SH-SY5Y (cell line): ENCODE data around the gene NR2E1.

Experiments used
- GATA2 ChIP-seq: IDR thresholded peaks from 2 replicates; pipeline ENCODE4 v1.6.1; 2011; ENCODE audit warnings: mild to moderate bottlenecking, low read depth, low read length
- GATA3 ChIP-seq: IDR thresholded peaks from 2 replicates; pipeline ENCODE4 v1.6.1; 2011; ENCODE audit warnings: low read depth, mild to moderate bottlenecking, low read length, moderate library complexity

The NR2E1 gene

DNA sequence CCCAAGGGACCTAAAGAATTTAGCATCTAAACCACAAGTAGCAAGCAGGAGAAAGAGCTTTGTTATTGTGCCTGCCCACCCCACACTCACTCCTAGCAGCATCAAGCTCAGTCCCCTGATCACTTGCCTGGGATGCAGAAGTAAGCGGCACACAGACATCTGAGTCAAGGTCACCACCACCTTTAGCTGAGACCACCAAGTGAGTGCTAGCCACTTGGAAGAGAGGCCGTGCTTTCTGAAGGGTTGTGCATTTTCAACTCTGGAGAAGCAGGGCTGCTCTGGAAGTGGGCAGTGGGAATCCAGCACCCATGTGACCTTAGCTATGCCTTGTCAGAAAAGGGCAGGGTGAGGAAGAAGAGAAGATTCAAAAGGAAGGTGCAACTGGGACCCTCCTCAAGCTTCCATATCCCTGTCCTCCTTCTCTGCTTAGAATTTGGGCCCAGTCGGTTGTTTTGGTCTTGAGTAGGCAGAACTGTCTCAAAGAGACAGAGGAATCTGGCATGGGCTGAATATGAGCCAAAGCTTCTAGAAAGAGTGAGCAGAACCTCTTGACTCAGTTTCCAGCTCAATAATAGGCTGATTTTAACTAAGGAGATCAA, 6.2 kb downstream of the NR2E1 start:
- no peak for TF ChIP-seq GATA3
- TF ChIP-seq GATA2, result no peak

DNA sequence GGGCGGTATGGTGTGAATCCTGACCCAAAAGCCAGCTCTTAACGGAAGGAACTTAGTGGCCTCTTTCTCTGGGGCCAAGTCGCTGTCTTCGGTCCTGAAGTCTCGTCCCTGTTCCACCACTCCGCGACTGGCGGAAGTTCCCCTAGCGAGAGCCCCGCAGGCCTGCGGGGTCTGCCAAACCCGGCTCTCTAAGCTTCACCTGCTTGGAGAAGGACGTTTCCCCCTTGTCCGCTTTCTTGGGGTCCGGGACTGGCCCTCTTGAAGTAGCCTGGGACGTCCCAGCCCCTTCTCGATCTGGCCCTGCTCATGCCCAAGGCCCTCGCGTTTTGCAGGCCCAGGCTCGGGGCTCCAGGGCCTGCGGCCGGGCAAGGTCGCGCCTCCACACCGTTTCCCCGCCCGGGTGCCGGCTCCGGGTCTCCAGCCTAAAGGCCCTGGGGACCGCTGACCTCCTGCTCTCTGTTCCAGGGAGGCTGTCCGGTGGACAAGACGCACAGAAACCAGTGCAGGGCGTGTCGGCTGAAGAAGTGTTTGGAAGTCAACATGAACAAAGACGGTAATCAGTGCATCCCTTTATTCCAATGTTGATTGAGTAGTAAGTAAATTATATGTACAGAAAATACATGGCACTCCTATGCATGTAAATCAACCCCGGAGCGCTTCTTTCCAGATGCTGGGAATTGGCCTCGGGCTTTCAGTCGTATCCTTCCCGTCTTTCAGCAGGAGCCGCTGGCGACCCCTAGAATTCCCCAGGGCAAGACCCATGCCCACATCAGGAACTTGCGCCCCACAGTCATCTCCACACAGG, 8.8 kb downstream of the NR2E1 start:
- TF ChIP-seq GATA3 (no peak), GATA2 (no peak)

DNA sequence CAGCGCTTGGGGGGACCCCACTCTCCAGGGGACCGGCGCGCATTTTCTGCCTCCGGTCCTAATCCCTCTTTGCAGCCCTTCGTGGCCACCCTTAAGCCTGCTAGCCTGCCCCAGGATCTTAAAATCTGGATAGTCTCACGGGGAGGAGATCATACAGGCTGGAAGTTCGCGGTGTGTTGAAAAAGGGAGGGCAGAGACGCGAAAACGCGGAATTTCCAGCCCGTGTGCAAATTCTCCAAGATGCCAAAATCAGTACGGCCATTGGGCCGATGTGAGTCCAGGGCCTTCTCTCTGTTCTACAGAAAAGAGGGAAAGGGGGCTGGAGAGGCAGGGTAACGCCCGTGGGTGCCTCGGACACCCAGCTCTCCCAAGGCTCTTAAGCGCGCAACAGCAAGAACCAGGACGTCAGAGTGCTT, 9.4 kb downstream of the NR2E1 start:
- TF ChIP-seq GATA3 (no peak), GATA2 (no peak)

DNA sequence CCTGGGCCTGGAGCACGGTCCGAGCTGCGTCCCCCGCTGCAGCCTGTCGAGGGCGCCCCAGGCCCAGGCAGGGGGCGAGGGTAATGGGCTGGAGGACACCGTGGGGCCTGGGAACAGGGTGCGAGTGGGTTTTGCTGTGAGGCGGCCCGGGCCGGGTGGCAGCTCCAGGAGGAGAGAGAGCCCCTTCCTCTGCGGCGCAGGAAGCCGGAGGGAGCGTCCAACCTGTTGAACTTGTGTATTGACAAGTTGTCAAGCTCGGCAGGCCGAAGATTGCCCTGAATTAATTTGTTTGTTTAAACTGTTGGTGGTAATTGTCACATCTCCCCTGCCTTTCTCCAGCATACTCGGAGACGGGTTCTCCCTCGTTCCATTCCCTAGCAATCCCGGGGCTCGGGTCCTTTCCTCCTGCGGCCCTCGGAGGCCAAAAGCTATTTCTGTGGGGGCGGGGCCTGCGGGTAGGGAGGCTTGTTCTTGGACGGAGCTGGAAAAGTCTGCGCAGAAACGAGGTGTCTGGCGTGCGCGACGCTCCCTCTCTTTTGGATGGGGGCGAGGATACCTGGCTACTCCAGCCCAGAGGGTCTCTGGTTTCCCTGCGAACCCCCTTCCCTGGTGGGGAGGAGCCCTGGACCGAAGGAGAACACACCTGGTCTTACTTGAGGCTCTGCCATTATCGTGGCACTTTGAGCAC, 9.9 kb downstream of the NR2E1 start:
- TF ChIP-seq GATA2 (no peak), GATA3 (no peak)

DNA sequence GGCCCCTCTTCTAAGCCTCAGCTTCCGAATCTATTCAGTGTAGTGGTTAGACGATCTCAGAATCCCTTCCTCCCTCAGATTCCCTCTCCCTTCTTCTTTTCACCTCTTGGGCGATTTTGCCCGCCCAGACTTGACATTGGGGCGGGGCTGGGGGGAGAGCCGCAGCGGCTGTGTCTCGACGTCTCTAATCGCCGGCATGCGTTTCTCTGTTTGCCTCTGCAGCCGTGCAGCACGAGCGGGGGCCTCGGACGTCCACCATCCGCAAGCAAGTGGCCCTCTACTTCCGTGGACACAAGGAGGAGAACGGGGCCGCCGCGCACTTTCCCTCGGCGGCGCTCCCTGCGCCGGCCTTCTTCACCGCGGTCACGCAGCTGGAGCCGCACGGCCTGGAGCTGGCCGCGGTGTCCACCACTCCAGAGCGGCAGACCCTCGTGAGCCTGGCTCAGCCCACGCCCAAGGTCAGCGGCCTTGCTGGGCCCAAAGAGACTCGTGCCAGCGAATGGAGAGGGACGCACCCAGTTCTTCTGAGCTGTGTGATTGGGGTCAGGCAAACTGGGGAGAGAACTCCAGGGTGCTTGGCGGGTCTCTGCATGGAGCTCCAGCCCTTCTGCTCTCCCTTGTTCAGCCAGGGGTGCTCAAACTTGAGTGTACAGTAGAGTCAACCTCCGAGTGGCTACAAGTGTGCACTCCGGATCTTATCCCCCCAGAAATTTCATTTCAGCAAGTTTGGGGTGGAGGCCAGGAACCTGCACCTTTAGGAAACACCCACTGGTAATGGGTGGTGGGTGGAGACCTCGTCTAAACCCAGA, 10.7 kb downstream of the NR2E1 start:
- no peak for TF ChIP-seq GATA2
- TF ChIP-seq GATA3, result no peak

DNA sequence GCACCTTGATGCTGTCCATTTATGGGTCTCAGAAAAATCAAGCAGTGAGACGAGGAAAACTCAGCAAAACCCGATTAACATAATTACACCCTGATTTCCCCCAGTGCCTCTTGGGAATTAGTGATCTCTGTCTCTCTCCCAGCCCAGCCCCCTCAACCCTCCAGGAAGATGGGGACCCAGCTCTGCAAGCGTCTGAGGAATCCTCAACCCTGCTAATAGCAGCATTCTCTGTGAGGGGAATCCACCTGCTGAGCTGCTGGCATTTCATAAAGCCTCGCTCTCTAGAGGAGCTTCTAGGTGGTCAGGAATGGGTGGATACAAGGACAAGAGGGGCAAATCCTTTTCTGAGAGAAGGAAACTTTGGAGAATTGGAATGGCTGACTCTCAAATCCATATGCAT, 13.9 kb downstream of the NR2E1 start:
- TF ChIP-seq GATA2 (no peak), GATA3 (no peak)

DNA sequence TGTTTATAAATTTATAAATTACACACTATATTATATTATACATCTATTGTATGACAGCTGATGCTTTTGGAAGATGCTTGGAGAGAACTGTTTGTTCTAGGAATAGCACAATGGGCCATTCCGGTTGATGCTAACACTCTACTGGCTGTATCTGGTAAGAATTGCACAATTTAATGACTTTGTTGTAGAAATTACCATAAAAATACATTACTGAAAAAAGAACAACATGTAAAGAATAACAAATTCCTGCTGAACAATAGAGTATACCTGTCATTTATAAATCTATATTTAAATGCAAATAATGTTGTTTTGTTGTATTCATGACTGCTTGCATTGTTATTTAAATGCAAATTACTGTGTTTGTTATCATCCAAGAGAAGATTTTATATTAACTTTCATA, 14.4 kb downstream of the NR2E1 start:
- no peak for TF ChIP-seq GATA2

DNA sequence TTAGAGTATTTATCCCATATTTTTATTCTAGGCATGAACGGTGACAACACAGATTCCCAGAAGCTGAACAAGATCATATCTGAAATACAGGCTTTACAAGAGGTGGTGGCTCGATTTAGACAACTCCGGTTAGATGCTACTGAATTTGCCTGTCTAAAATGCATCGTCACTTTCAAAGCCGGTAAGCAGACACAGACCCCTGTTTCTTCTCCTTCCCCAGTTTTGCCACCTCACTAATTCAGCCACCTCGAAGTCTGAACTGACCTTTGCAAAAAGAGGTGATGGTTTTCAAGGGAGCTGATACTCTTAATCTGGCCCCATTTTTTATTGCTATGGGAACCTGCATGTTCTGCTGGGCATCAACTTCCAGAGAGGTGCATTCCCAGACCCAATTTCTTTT, 15.0 kb downstream of the NR2E1 start:
- no peak for TF ChIP-seq GATA2
- no peak for TF ChIP-seq GATA3

DNA sequence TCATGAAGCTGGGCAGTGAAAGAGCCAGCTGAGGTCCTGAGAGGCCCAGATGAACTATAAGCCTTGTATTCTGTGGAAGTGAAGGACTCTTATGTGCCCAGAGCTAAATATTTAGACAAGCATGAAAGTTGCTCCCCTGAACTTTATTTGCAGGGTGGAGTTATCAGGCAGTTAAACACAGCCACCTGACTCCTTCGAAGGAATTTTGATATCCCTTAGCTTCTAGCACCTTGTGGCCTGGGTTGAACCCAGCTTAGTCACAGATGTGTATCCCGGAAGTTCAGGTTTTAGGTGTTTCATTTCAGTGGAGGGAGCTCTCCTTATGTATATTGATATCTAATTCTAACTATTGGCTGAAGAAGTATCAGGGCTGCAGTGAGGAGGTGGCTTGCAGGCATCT, 20.4 kb downstream of the NR2E1 start:
- no peak for TF ChIP-seq GATA3
- TF ChIP-seq GATA2, result no peak

DNA sequence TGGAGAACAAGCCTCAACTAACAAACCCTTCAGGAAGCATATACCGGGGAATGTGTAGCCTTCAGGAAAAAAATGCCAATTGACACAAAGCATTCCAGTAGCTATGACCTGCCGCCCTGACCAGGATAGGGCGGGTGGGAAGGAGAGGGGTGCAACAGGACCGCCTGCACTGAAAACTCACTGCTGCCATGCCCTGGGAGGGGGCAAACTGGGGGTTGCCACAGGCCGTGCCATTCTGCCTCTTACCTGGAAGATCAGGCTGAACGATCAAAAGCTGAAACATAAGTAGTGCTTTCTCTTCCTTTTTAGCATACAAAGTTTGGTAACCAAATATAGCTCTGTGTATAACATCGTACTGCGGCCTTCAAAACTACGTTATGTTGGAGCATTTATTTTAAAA, 21.7 kb downstream of the NR2E1 start:
- TF ChIP-seq GATA2 (no peak), GATA3 (no peak)

DNA sequence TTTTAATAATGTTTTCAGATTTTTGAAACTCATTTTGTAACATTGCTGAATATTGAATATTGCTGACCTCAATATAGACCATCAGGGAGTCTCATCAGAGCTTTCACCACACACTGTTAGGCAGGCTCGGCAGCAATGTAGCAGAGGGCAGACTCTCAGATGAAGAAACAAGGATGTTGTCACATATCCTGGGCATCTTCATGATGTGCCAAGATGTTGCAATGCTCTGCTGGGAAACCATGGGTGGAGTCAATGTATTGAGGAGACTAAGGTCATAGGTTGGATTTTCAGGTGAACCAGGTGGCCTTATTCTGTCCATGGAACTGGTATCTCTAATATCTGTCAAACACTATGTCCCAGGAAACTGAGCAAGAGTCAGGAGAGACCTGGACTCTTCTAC, 27.3 kb downstream of the NR2E1 start:
- TF ChIP-seq GATA3 (no peak), GATA2 (no peak)

DNA sequence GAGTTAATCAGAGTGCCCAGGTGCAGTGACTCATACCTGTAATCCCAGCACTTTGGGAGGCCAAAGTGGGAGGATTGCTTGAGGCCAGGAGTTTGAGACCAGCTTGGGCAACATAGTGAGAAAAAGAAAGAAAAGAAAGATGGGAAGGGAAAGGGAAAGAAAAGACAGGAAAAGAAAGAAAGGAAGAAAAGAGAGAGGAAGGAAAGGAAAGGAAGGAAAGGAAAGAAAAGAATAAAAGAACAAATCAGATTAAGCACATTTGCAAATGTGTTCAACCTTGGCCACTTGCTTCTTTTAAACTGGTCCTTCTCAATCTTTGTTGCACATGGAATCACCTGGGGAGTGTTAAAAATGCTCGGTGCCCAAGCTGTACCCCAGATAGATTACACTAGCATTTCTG, 28.0 kb downstream of the NR2E1 start:
- TF ChIP-seq GATA3, result no peak
- no peak for TF ChIP-seq GATA2

DNA sequence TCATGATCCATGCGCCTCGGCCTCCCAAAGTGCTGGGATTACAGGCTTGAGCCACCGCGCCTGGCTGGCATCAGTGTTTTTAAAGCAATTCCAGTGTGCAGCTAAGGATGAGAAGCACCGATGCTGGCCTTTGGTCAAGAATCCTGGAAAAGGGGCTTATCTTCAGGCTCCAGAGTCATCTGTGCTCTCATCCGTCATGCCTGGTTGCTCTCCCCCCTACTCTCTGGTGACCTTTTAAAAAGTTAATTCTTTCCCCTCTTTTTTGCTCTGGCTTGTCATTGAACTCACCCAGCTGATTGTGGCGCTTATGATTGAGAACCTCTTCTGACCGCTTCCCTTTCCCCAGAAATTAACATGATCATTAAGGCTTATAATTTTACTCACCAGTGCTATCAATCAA, 28.7 kb downstream of the NR2E1 start:
- TF ChIP-seq GATA3 (no peak), GATA2 (no peak)

DNA sequence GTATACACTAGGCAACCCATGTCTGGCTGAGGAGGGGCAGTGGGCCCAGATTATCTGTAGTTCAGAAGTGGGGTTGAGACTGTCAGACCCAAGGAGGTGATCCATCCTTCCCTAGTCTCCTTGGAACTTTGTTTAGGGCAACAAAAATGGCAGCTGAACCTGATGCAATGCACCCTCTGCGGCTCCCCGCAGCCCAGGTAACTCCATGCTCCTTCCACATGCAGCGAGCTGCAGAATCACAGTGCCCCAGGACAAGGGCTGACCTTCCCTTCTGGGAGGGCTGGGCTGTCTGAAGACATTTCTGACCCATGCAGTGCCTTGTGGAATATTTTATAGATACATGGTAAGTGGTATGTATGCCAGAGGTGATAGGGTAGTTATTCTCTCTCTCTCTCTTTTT, 29.4 kb downstream of the NR2E1 start:
- no peak for TF ChIP-seq GATA3
- TF ChIP-seq GATA2, result no peak

DNA sequence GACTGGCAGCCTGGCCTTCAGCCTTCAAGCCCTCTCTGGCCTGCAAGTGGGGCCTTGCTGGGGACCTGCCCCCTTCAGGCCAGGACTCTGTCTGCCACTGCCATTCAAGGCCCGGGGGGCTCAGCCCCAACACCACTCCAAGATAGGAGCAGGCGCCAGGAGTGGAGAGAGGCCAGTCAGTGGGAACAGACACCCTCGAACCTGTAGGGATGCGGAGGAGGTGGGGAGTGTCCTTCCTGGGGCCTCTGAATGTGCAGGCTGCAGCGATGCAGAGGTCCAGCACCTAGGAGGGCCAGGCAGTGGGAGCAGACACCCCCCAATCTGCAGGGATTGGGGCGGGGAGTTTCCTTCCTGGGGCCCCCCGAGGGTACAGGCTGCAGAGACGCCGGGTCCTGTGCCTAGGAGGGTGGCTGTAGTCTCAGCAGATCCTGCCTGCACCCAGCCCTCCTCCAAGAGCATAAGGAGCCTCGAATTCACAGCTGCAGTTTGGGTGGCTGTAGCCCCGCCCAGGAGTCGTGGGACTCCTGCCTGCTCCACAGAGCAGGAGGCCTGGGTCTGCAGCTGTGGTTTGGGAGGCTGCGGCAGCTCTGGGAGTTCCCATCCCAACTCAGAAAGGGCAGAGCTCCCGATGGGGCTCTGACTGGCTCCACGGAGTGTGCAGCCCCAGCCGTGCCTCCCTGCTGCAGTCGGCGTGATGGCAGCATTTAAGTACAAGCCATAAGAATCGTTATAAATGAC, 33.1 kb downstream of the NR2E1 start:
- no peak for TF ChIP-seq GATA2
- TF ChIP-seq GATA3, result no peak

DNA sequence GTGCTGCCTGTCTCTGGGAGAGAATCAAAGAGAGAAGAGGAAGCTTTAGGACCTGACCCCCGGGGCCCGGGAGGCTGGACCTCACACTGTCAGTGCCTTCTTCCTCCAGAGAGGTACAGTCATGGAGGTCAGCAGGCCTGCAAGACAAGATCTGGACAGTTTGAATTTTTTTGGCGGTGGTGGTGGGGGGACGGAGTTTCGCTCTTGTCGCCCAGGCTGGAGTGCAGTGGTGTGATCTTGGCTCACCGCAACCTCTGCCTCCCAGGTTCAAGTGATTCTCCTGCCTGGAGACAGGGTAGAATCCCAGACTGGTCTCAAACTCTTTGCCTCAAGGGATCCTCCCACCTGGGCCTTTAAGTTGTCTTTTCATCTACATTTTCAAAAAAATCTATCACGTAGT, 34.4 kb downstream of the NR2E1 start:
- no peak for TF ChIP-seq GATA3
- no peak for TF ChIP-seq GATA2
